ENCODE data around the gene LRRC49.
"Not testable (repeated sequence)": the region's sequence is repeated elsewhere in the genome, so short reads cannot be mapped to it uniquely, and the experiment has no call there.

The LRRC49 gene

GRCh38 chr15:70917955-70918354 is 25.3 kb downstream of the LRRC49 start:
- ATAC-seq: no peak
- TF ChIP-seq ZNF70 (CRISPR knock-in tag; IDR thresholded peaks at IDR 0.05) (no peak), ZC3H10 (CRISPR knock-in tag; IDR thresholded peaks at IDR 0.05) (no peak), OSR1 (CRISPR knock-in tag; IDR thresholded peaks at IDR 0.05) (no peak)

- no peak for TF ChIP-seq ZC3H10 (CRISPR knock-in tag; IDR thresholded peaks at IDR 0.05)
- TF ChIP-seq TCF4 (CRISPR knock-in tag; IDR thresholded peaks at IDR 0.05; ENCODE audit: borderline replicate concordance): no peak
- no peak for ATAC-seq
These were observed 28.5 kb downstream of the LRRC49 start for GRCh38 chr15:70920981-70921696.

GRCh38 chr15:70922119-70922518 is 29.5 kb downstream of the LRRC49 start:
- peak; percentile 93 for TF ChIP-seq ZNF8 (CRISPR knock-in tag; IDR thresholded peaks at IDR 0.05)
- no peak for TF ChIP-seq ZNF70 (CRISPR knock-in tag; IDR thresholded peaks at IDR 0.05)
- ATAC-seq: no peak

- ATAC-seq: no peak
- TF ChIP-seq GLIS3 (CRISPR knock-in tag; IDR thresholded peaks at IDR 0.05) (no peak), ZC3H10 (CRISPR knock-in tag; IDR thresholded peaks at IDR 0.05) (no peak), ZFP30 (CRISPR knock-in tag; IDR thresholded peaks at IDR 0.05) (no peak), ZNF70 (CRISPR knock-in tag; IDR thresholded peaks at IDR 0.05) (no peak), CREB5 (CRISPR knock-in tag; IDR thresholded peaks at IDR 0.05; ENCODE audit: low read depth) (no peak), SNAI2 (CRISPR knock-in tag; IDR thresholded peaks at IDR 0.05) (no peak), ZNF8 (CRISPR knock-in tag; IDR thresholded peaks at IDR 0.05) (no peak), RARB (CRISPR knock-in tag; IDR thresholded peaks at IDR 0.05) (no peak), PPARA (CRISPR knock-in tag; IDR thresholded peaks at IDR 0.05; ENCODE audit: borderline replicate concordance) (no peak), PATZ1 (CRISPR knock-in tag; IDR thresholded peaks at IDR 0.05; ENCODE audit: borderline replicate concordance) (no peak), CSDC2 (CRISPR knock-in tag; IDR thresholded peaks at IDR 0.05) (no peak), ISL1 (CRISPR knock-in tag; IDR thresholded peaks at IDR 0.05) (no peak), TCF4 (CRISPR knock-in tag; IDR thresholded peaks at IDR 0.05; ENCODE audit: borderline replicate concordance) (no peak), BACH2 (CRISPR knock-in tag; IDR thresholded peaks at IDR 0.05; ENCODE audit: borderline replicate concordance) (no peak), TOX (CRISPR knock-in tag; IDR thresholded peaks at IDR 0.05; ENCODE audit: borderline replicate concordance) (no peak)
These were observed 30.9 kb downstream of the LRRC49 start for GRCh38 chr15:70923311-70924080.

- ATAC-seq: not testable (repeated sequence)
These were observed 34.3 kb downstream of the LRRC49 start for GRCh38 chr15:70926914-70927313.

GRCh38 chr15:70931821-70932220 is 39.2 kb downstream of the LRRC49 start:
- TF ChIP-seq PATZ1 (CRISPR knock-in tag; IDR thresholded peaks at IDR 0.05; ENCODE audit: borderline replicate concordance): no peak
- TF ChIP-seq ZNF8 (CRISPR knock-in tag; IDR thresholded peaks at IDR 0.05): no peak
- no peak for TF ChIP-seq CSRNP3 (CRISPR knock-in tag; IDR thresholded peaks at IDR 0.05)
- no peak for ATAC-seq
